ENCODE data around the gene SWSAP1. TPM values are rescaled to one million over a fixed set of nuclear protein-coding genes. Genes with fewer than 3 reads are reported as not detected.

Gene SWSAP1
- total and polyA plus RNA-seq, 9 of the 15 experiments (the other 6 are each of a cell fraction or from before 2014, with no cell fraction given) = 0.18 to 2.8 (median 1.7) TPM

DNA sequence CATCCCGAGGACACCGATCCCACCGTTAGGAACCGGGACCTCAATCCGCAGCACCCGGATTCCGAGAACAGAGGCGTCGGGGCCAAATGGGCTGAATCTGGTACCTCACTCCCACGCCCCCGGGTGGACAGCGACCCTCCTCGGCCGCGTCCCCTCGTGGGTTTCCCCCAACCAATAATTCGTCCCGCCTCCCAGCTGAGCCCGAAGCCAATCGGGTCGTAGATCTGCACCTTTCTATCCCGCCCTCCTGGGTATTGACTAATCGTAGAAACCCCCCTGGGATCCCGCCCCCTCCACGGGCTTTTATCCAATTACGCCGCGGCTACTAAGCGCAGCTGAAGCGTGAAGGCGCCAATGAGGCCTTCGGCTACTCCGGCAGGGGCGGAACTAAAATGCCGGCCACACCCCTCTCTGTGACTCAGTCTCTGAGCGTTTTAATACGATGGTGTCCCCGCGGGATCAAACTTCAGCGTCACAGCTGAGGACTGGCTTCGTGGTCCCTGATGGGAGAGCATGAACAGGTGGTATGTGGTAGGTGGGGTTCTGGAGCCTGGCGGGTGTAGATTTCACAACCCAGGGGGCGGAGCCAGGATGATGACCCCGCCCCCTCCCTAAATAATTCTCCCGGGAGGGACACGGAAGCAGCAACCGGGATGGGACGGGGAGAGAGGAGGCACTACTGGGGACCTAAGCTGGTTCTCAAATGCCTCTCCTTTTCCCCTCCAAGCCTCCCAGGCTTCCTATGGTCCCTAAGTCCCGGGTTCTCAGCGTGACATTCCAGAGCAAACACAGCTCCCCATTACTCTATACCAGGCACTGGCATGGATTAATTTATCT, 28.1 kb upstream of the SWSAP1 start, which contains the start of the genes CCDC159 and TMEM205 (continued):
- TF ChIP-seq, protein P1, sequence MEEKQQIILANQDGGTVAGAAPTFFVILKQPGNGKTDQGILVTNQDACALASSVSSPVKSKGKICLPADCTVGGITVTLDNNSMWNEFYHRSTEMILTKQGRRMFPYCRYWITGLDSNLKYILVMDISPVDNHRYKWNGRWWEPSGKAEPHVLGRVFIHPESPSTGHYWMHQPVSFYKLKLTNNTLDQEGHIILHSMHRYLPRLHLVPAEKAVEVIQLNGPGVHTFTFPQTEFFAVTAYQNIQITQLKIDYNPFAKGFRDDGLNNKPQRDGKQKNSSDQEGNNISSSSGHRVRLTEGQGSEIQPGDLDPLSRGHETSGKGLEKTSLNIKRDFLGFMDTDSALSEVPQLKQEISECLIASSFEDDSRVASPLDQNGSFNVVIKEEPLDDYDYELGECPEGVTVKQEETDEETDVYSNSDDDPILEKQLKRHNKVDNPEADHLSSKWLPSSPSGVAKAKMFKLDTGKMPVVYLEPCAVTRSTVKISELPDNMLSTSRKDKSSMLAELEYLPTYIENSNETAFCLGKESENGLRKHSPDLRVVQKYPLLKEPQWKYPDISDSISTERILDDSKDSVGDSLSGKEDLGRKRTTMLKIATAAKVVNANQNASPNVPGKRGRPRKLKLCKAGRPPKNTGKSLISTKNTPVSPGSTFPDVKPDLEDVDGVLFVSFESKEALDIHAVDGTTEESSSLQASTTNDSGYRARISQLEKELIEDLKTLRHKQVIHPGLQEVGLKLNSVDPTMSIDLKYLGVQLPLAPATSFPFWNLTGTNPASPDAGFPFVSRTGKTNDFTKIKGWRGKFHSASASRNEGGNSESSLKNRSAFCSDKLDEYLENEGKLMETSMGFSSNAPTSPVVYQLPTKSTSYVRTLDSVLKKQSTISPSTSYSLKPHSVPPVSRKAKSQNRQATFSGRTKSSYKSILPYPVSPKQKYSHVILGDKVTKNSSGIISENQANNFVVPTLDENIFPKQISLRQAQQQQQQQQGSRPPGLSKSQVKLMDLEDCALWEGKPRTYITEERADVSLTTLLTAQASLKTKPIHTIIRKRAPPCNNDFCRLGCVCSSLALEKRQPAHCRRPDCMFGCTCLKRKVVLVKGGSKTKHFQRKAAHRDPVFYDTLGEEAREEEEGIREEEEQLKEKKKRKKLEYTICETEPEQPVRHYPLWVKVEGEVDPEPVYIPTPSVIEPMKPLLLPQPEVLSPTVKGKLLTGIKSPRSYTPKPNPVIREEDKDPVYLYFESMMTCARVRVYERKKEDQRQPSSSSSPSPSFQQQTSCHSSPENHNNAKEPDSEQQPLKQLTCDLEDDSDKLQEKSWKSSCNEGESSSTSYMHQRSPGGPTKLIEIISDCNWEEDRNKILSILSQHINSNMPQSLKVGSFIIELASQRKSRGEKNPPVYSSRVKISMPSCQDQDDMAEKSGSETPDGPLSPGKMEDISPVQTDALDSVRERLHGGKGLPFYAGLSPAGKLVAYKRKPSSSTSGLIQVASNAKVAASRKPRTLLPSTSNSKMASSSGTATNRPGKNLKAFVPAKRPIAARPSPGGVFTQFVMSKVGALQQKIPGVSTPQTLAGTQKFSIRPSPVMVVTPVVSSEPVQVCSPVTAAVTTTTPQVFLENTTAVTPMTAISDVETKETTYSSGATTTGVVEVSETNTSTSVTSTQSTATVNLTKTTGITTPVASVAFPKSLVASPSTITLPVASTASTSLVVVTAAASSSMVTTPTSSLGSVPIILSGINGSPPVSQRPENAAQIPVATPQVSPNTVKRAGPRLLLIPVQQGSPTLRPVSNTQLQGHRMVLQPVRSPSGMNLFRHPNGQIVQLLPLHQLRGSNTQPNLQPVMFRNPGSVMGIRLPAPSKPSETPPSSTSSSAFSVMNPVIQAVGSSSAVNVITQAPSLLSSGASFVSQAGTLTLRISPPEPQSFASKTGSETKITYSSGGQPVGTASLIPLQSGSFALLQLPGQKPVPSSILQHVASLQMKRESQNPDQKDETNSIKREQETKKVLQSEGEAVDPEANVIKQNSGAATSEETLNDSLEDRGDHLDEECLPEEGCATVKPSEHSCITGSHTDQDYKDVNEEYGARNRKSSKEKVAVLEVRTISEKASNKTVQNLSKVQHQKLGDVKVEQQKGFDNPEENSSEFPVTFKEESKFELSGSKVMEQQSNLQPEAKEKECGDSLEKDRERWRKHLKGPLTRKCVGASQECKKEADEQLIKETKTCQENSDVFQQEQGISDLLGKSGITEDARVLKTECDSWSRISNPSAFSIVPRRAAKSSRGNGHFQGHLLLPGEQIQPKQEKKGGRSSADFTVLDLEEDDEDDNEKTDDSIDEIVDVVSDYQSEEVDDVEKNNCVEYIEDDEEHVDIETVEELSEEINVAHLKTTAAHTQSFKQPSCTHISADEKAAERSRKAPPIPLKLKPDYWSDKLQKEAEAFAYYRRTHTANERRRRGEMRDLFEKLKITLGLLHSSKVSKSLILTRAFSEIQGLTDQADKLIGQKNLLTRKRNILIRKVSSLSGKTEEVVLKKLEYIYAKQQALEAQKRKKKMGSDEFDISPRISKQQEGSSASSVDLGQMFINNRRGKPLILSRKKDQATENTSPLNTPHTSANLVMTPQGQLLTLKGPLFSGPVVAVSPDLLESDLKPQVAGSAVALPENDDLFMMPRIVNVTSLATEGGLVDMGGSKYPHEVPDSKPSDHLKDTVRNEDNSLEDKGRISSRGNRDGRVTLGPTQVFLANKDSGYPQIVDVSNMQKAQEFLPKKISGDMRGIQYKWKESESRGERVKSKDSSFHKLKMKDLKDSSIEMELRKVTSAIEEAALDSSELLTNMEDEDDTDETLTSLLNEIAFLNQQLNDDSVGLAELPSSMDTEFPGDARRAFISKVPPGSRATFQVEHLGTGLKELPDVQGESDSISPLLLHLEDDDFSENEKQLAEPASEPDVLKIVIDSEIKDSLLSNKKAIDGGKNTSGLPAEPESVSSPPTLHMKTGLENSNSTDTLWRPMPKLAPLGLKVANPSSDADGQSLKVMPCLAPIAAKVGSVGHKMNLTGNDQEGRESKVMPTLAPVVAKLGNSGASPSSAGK (IDR thresholded peaks at IDR 0.05) = peak; percentile 70
- TF ChIP-seq NFYB (IDR thresholded peaks at IDR 0.05; ENCODE audit: extremely low read depth, insufficient read length) = peak; percentile 54
- no peak for TF ChIP-seq MED1 (CRISPR knock-in tag; IDR thresholded peaks at IDR 0.05; ENCODE audit: borderline replicate concordance)
- TF ChIP-seq, protein P2, sequence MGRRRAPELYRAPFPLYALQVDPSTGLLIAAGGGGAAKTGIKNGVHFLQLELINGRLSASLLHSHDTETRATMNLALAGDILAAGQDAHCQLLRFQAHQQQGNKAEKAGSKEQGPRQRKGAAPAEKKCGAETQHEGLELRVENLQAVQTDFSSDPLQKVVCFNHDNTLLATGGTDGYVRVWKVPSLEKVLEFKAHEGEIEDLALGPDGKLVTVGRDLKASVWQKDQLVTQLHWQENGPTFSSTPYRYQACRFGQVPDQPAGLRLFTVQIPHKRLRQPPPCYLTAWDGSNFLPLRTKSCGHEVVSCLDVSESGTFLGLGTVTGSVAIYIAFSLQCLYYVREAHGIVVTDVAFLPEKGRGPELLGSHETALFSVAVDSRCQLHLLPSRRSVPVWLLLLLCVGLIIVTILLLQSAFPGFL (CRISPR knock-in tag; IDR thresholded peaks at IDR 0.05) = no peak
- 0 out of 2 replicates have a peak, but pooled peaks have one; percentile 4 for TF ChIP-seq TCF3 (CRISPR knock-in tag; IDR thresholded peaks at IDR 0.05)
- no peak for TF ChIP-seq FOXK1 (CRISPR knock-in tag; IDR thresholded peaks at IDR 0.05; ENCODE audit: borderline replicate concordance)
- TF ChIP-seq HMGN3 (IDR thresholded peaks at IDR 0.05; ENCODE audit: borderline replicate concordance, extremely low read depth, insufficient read length, low read depth, low read length) = no peak
- TF ChIP-seq, protein P3, sequence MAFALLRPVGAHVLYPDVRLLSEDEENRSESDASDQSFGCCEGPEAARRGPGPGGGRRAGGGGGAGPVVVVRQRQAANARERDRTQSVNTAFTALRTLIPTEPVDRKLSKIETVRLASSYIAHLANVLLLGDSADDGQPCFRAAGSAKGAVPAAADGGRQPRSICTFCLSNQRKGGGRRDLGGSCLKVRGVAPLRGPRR (CRISPR knock-in tag; IDR thresholded peaks at IDR 0.05) = no peak
- TF ChIP-seq CHCHD3 (CRISPR knock-in tag; IDR thresholded peaks at IDR 0.05) = no peak
- no peak for TF ChIP-seq JUNB (CRISPR knock-in tag; conservative IDR thresholded peaks at IDR 0.05)
- TF ChIP-seq KDM2B (CRISPR knock-in tag; IDR thresholded peaks at IDR 0.05) = no peak; the same call in 1 of the 2 replicates
- no peak for TF ChIP-seq NFRKB (IDR thresholded peaks at IDR 0.05; ENCODE audit: low read depth)
- TF ChIP-seq TBP (optimal IDR thresholded peaks at IDR 0.05; ENCODE audit: low read depth, low read length) = peak; percentile 29
- no peak for TF ChIP-seq TBL1XR1 (IDR thresholded peaks at IDR 0.05; ENCODE audit: low read length in 2 of 2)
- no peak for TF ChIP-seq SOX6 (IDR thresholded peaks at IDR 0.05)
